ENCODE results near the gene SFMBT1. TPM values are rescaled to one million over a fixed set of nuclear protein-coding genes. Genes with fewer than 3 reads are reported as not detected.

SFMBT1 gene
- total and polyA plus RNA-seq, 9 of the 15 experiments (the other 6 are each of a cell fraction or from before 2014, with no cell fraction given), result 0.76 to 6.6 (median 3.6) TPM

DNA sequence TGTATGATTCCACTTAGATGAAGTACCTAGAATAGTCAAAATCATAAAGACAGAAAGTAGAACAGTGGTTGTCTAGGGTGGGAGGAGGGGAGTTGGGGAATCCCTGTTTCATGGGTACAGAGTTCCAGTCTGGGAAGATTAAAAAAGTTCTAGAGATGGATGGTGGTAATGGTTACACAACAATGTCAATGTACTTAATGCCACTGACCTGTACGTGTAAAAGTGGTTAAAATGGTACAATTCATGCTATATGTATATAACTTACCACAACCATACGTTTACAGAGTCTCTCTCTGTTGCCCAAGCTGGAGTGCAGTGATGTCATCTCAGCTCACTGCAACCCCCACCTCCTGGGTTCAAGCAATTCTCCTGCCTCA is 6.5 kb downstream of the SFMBT1 start:
- ChIA-PET POLR2A (no interaction called here), CTCF (ENCODE audit: low intra/inter-chr PET ratio) (no interaction called here)
- TF ChIP-seq CBFA2T3 (IDR thresholded peaks at IDR 0.05) (no peak), ZFX (CRISPR knock-in tag; IDR thresholded peaks at IDR 0.05) (no peak), SIRT6 (IDR thresholded peaks at IDR 0.05; ENCODE audit: low read depth, low read length) (no peak), TFAM (CRISPR knock-in tag; conservative IDR thresholded peaks at IDR 0.05) (no peak), POLR3A (IDR thresholded peaks at IDR 0.05; ENCODE audit: borderline replicate concordance, extremely low read depth, insufficient read depth, insufficient read length) (no peak), ZNF644 (tag; IDR thresholded peaks at IDR 0.05; ENCODE audit: low read depth) (no peak), ARID1B (IDR thresholded peaks at IDR 0.05) (no peak), SIN3B (IDR thresholded peaks at IDR 0.05; ENCODE audit: low read depth) (no peak), RUNX1 (IDR thresholded peaks at IDR 0.05; ENCODE audit: low read depth) (no peak), PURB (CRISPR knock-in tag; IDR thresholded peaks at IDR 0.05; ENCODE audit: low read depth) (no peak), TARDBP (IDR thresholded peaks at IDR 0.05) (no peak), CHD1 (IDR thresholded peaks at IDR 0.05; ENCODE audit: low read length) (no peak), LARP7 (IDR thresholded peaks at IDR 0.05) (no peak), ZC3H4 (CRISPR knock-in tag; IDR thresholded peaks at IDR 0.05; ENCODE audit: borderline replicate concordance) (no peak), ELF2 (CRISPR knock-in tag; IDR thresholded peaks at IDR 0.05) (no peak), HNRNPUL1 (IDR thresholded peaks at IDR 0.05; ENCODE audit: low read length) (no peak), ZSCAN29 (IDR thresholded peaks at IDR 0.05) (no peak)
- TF ChIP-seq, protein P1, sequence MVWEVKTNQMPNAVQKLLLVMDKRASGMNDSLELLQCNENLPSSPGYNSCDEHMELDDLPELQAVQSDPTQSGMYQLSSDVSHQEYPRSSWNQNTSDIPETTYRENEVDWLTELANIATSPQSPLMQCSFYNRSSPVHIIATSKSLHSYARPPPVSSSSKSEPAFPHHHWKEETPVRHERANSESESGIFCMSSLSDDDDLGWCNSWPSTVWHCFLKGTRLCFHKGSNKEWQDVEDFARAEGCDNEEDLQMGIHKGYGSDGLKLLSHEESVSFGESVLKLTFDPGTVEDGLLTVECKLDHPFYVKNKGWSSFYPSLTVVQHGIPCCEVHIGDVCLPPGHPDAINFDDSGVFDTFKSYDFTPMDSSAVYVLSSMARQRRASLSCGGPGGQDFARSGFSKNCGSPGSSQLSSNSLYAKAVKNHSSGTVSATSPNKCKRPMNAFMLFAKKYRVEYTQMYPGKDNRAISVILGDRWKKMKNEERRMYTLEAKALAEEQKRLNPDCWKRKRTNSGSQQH (CRISPR knock-in tag; IDR thresholded peaks at IDR 0.05), result no peak
- TF ChIP-seq, protein P2, sequence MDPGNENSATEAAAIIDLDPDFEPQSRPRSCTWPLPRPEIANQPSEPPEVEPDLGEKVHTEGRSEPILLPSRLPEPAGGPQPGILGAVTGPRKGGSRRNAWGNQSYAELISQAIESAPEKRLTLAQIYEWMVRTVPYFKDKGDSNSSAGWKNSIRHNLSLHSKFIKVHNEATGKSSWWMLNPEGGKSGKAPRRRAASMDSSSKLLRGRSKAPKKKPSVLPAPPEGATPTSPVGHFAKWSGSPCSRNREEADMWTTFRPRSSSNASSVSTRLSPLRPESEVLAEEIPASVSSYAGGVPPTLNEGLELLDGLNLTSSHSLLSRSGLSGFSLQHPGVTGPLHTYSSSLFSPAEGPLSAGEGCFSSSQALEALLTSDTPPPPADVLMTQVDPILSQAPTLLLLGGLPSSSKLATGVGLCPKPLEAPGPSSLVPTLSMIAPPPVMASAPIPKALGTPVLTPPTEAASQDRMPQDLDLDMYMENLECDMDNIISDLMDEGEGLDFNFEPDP (CRISPR knock-in tag; IDR thresholded peaks at IDR 0.05), result no peak
- TF ChIP-seq, protein P3, sequence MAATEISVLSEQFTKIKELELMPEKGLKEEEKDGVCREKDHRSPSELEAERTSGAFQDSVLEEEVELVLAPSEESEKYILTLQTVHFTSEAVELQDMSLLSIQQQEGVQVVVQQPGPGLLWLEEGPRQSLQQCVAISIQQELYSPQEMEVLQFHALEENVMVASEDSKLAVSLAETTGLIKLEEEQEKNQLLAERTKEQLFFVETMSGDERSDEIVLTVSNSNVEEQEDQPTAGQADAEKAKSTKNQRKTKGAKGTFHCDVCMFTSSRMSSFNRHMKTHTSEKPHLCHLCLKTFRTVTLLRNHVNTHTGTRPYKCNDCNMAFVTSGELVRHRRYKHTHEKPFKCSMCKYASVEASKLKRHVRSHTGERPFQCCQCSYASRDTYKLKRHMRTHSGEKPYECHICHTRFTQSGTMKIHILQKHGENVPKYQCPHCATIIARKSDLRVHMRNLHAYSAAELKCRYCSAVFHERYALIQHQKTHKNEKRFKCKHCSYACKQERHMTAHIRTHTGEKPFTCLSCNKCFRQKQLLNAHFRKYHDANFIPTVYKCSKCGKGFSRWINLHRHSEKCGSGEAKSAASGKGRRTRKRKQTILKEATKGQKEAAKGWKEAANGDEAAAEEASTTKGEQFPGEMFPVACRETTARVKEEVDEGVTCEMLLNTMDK (IDR thresholded peaks at IDR 0.05; ENCODE audit: borderline replicate concordance, insufficient read depth, low read depth, low read length, poor library complexity, severe bottlenecking), result no peak
- Histone ChIP-seq H3K36me3 (ENCODE audit: control insufficient read depth, insufficient read depth, low read length) (no peaks in the 10 kb centered on the region), H3K79me2 (ENCODE audit: control insufficient read depth, insufficient read depth, low read length) (peaks cover 3% of the 10 kb centered on the region; the same call in 2 of the 3 replicates), H3K4me2 (ENCODE audit: insufficient read depth, low read length) (no peak overlapping the region), H3K9me1 (ENCODE audit: control insufficient read depth, insufficient read depth, low read length) (no peaks in the 10 kb centered on the region), H3K9ac (ENCODE audit: insufficient read depth in 1 of 2, low read depth in 2 of 2, low read length in 2 of 2) (no peak overlapping the region), H3K4me1 (replicated peaks in 1 of 2; ENCODE audit: control insufficient read depth in 2 of 2, insufficient read depth in 2 of 2, low read length in 2 of 2) (peaks cover 0 to 2% of the 10 kb centered on the region in 2 experiments; a peak in 1 of 5 replicates), H3K27me3 (ENCODE audit: control insufficient read depth in 2 of 2, insufficient read depth in 2 of 2, low read length in 2 of 2) (no peaks in the 10 kb centered on the region; a peak in 1 of 5 replicates), H3K9me3 (replicated peaks; ENCODE audit: control insufficient read depth, insufficient read depth, low read depth, low read length) (no peaks in the 10 kb centered on the region), H4K20me1 (replicated peaks; ENCODE audit: control insufficient read depth, insufficient read depth, low read length) (no peaks in the 10 kb centered on the region), H3K27ac (ENCODE audit: extremely low read depth, low read depth, low read length) (no peak overlapping the region), H2AFZ (ENCODE audit: low read depth, low read length) (no peak overlapping the region), H3K4me3 (no peak overlapping the region)
- intact Hi-C loops (cut with micrococcal nuclease) (no loop called here), in situ Hi-C loops (cut with MboI) (no loop called here)
- BruUV-seq (replicated peaks), result no TSS peak
- 39% methylated on average over 2 of the region's 2 CpGs for WGBS (ENCODE audit: insufficient coverage, low coverage, missing lambda C conversion rate)
- ATAC-seq (no peak), FAIRE-seq (no peak), DNase-seq (ENCODE audit: extremely low read depth in 1 of 4, low spot score in 3 of 4) (no peak)

All from K562 (cell line).